ENCODE measurements around the gene THAP11. TPM values are rescaled to one million over a fixed set of nuclear protein-coding genes. Genes with fewer than 3 reads are reported as not detected.
"Not testable (repeated sequence)": the region's sequence is repeated elsewhere in the genome, so short reads cannot be mapped to it uniquely, and the experiment has no call there.

The THAP11 gene
- total and polyA plus RNA-seq, 12 donors = 8.4 to 85.6 (median 29.6) TPM

DNA sequence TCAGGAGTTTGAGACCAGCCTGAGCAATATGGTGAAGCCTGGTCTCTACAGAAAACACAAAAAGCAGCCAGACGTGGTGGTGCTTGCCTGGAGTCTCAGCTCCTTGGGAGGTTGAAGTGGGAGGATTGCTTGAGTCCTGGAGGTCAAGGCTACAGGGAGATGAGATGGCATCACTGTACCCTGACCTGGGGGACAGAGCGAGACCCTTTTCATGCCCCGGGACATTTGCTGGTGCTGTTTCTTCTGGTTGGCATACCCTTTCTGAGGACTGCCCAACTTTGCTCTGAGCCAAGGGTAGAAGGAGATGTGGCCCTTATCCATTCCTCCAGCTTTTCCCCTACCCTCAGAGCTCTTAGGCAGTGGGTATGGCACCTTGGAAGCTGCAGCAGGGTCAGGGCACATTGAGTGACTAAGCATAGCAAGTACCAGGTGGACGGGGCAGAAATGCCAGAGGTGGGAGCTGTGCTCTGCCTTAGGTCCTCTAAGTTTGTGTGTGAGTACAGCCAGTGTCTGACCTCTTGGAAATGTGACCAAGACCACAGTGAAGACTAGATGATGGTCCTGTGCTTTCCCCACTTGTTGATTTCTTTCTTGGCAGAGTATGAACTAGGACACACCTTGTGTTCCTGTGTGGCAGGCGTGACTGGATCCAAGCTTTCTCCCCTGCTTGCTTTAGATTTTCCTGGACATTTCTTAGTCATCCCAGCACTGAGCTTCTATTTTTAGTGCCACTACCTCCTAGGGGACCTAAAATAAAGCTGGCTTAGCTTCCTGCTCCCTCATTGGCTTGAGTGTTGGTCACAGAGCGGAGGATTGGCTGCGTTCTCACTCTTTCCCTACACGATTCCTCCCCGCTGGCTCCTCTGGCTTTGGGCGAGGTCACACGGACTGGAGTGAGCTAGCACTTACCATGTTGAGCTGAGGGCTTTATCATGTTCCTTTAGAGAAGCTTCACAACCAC is 20.8 kb downstream of the THAP11 start:
- WGBS, 4 donors = 41 to 60% (median 50%) methylated on average over 11 of the region's 11 CpGs
- H3K36me3 ChIP-seq (replicated peaks in 1 of 2) = peaks cover 0 to 33% of the 10 kb centered on the region in 2 donors
- H3K27me3 ChIP-seq = no peaks in the 10 kb centered on the region
- H3K9me3 ChIP-seq (replicated peaks in 1 of 3) = no peaks in the 10 kb centered on the region
- H3K27ac ChIP-seq = peak overlapping the region; percentile 39 to 88 (median 75)
- TF ChIP-seq POLR2A (IDR thresholded peaks at IDR 0.05) = peak in 1 of 2 donors; percentile 64
- TF ChIP-seq CTCF (IDR thresholded peaks at IDR 0.05) = no peak
- intact Hi-C loops (cut with DNase I) = loop anchor here in 1 of 2 donors (10.0 kb wide), 1 partner anchor 48 kb away; no protein-coding TSS in a partner anchor
- peak; percentile 80 to 93 (median 92) for DNase-seq
- H3K4me3 ChIP-seq = no peak overlapping the region
- H3K4me1 ChIP-seq (replicated peaks in 1 of 2) = peaks cover 22 to 28% of the 10 kb centered on the region in 2 donors

DNA sequence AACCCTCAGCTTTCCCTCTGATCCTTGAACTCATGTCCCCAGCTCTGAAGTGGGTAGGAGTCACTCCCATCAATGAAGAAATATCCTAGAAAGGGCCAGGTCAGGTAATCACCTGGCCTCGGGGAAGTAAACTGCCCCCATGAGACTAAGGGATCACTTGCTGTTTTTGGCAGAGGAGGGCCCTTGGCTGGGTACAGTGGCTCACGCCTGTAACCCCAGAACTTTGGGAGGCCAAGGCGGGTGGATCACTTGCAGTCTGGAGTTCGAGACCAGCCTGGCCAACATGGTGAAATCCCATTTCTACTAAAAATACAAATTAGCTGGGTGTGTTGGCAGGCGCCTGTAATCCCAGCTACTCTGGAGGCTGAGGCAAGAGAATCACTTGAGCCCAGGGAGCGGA is 21.9 kb downstream of the THAP11 start:
- intact Hi-C loops (cut with DNase I) = loop anchor here in 1 of 2 donors (10.0 kb wide), 1 partner anchor 49 kb away; no protein-coding TSS in a partner anchor
- not testable (repeated sequence) for H3K27me3 ChIP-seq; H3K9me3 ChIP-seq (replicated peaks in 1 of 3); DNase-seq; H3K4me3 ChIP-seq
- H3K36me3 ChIP-seq (replicated peaks in 1 of 2) = peaks cover 0 to 44% of the 10 kb centered on the region in 2 donors
- peak overlapping the region in 4 of 5 donors; percentile 63 to 88 (median 79) for H3K27ac ChIP-seq
- H3K4me1 ChIP-seq (replicated peaks in 1 of 2) = peaks cover 17 to 23% of the 10 kb centered on the region in 2 donors
- WGBS, 4 donors = 92 to 98% (median 94%) methylated on average over 6 of the region's 6 CpGs

DNA sequence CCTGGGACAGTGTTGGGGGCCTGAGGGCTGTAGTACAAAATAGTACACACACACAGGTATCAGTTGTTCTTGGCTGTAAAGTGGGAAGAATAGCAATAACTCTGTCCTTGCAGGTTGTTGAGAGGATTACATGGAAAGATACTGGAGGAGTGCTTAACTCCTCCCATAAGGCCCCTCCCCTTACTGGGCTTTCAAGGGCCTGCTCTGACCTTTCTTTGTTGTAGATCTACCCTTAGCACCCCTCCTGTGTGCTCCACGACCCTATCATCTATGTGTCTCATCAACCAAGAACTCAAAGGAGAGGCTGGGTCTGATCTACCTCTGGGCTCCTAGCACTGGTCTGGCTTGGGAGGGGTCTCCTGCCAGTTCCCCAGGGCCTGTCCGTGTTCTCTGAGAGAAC is 22.5 kb downstream of the THAP11 start:
- H3K27me3 ChIP-seq = no peaks in the 10 kb centered on the region
- no peak overlapping the region for H3K4me3 ChIP-seq
- DNase-seq = no peak
- H3K4me1 ChIP-seq (replicated peaks in 1 of 2) = peaks cover 17 to 23% of the 10 kb centered on the region in 2 donors
- intact Hi-C loops (cut with DNase I) = loop anchor here in 1 of 2 donors (10.0 kb wide), 1 partner anchor 50 kb away; no protein-coding TSS in a partner anchor
- H3K36me3 ChIP-seq (replicated peaks in 1 of 2) = peaks cover 0 to 48% of the 10 kb centered on the region in 2 donors
- WGBS, 4 donors = 58 to 83% (median 72%) methylated on average over 1 to 2 of the region's 2 CpGs
- TF ChIP-seq POLR2A (IDR thresholded peaks at IDR 0.05) (no peak), CTCF (IDR thresholded peaks at IDR 0.05) (no peak)
- H3K27ac ChIP-seq = peak overlapping the region in 2 of 5 donors; percentile 11 to 88
- no peaks in the 10 kb centered on the region for H3K9me3 ChIP-seq (replicated peaks in 1 of 3)

- peak in 5 of 7 donors; percentile 54 to 64 (median 58) for DNase-seq
- 88 to 100% (median 93%) methylated on average over 2 of the region's 2 CpGs for WGBS, 4 donors
- TF ChIP-seq POLR2A (IDR thresholded peaks at IDR 0.05) = no peak
- peak in 5 of 6 experiments; percentile 26 to 56 (median 44) for TF ChIP-seq CTCF (IDR thresholded peaks at IDR 0.05)
- intact Hi-C loops (cut with DNase I) = loop anchor here in 1 of 2 donors (10.0 kb wide), 1 partner anchor 51 kb away; no protein-coding TSS in a partner anchor
- Histone ChIP-seq H3K36me3 (replicated peaks in 1 of 2) (peaks cover 0 to 55% of the 10 kb centered on the region in 2 donors), H3K4me3 (no peak overlapping the region), H3K27ac (peak overlapping the region in 1 of 5 donors; percentile 11), H3K4me1 (replicated peaks in 1 of 2) (peaks cover 17 to 23% of the 10 kb centered on the region in 2 donors), H3K9me3 (replicated peaks in 1 of 3) (no peaks in the 10 kb centered on the region), H3K27me3 (no peaks in the 10 kb centered on the region)
Observed at GRCh38 chr16:67865318-67865717, 23.2 kb downstream of the THAP11 start.
